ENCODE data around the gene PKP1. TPM values are rescaled to one million over a fixed set of nuclear protein-coding genes. Genes with fewer than 3 reads are reported as not detected.

The PKP1 gene
- total and polyA plus RNA-seq, 7 donors, result 0.32 to 6.7 (median 2.4) TPM

DNA sequence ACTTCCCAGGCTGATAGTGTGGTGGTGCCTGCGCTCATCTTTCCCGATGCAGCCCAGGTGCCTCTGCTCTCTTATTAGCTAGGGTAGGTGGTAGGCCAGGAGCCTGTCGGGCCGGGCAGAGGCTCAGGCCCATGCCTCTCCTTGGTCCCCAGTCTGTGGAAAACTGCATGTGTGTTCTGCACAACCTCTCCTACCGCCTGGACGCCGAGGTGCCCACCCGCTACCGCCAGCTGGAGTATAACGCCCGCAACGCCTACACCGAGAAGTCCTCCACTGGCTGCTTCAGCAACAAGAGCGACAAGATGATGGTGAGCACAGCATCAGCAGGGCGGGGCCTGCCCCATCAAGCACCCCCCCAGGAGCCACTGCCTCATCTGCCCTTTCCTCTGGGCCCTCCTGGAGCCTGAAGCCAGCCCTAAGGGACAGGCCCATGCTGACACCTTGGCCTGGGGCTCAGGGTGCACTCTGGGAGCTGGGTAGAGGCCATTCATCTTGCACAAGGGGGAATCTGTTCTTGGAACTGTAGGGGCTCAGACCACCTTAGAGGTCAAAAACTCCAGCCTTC, 38.6 kb downstream of the PKP1 start:
- no peaks in the 10 kb centered on the region for H3K27me3 ChIP-seq (ENCODE audit: insufficient read depth in 3 of 3, low read length in 2 of 3)
- DNase-seq, result no peak
- no peak for ATAC-seq
- H3K36me3 ChIP-seq (ENCODE audit: insufficient read depth in 1 of 2, low read depth in 1 of 2), result no peaks in the 10 kb centered on the region
- TF ChIP-seq, protein P1, sequence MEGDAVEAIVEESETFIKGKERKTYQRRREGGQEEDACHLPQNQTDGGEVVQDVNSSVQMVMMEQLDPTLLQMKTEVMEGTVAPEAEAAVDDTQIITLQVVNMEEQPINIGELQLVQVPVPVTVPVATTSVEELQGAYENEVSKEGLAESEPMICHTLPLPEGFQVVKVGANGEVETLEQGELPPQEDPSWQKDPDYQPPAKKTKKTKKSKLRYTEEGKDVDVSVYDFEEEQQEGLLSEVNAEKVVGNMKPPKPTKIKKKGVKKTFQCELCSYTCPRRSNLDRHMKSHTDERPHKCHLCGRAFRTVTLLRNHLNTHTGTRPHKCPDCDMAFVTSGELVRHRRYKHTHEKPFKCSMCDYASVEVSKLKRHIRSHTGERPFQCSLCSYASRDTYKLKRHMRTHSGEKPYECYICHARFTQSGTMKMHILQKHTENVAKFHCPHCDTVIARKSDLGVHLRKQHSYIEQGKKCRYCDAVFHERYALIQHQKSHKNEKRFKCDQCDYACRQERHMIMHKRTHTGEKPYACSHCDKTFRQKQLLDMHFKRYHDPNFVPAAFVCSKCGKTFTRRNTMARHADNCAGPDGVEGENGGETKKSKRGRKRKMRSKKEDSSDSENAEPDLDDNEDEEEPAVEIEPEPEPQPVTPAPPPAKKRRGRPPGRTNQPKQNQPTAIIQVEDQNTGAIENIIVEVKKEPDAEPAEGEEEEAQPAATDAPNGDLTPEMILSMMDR (IDR thresholded peaks at IDR 0.05), result no peak
- no peak overlapping the region for H3K4me3 ChIP-seq
- no peaks in the 10 kb centered on the region for H3K9me3 ChIP-seq
- intact Hi-C loops (cut with DNase I), result no loop called here
- 85 to 93% (median 90%) methylated on average over 15 of the region's 15 CpGs for WGBS, 3 donors
- no peaks in the 10 kb centered on the region for H3K4me1 ChIP-seq
- no peak overlapping the region for H3K27ac ChIP-seq

DNA sequence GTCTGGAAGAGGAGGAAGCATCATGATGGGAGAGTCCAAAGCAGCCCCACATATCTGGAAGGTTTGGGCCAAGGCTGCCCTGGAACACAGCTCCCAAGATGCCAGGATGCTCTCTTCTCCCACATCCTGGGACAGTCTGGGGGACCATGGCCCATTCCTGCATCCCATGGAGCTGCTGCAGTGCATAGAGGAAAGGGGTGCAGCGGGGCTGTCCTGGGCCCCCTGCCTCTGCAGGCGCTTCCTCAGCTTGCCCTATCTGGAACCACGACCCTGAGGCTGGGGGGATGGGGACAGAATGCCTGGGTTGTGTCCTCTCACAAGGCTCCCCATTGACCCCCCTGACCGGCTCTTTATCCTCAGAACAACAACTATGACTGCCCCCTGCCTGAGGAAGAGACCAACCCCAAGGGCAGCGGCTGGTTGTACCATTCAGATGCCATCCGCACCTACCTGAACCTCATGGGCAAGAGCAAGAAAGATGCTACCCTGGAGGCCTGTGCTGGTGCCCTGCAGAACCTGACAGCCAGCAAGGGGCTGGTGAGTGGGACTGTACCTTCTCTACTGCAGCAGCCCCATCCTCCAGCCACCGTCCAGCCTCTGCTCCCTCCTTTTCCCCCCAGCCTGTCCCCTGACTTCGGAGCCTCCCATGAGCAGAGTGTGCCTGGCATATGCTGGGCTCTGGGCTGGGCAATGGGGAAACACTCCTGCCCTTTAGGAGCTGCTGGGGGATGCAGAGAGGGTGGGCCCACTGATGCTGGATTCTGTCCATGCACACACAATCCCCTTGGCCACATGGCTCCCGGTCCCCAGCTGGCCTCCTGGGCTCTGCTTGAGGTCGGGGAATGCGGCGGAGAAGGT, 39.6 kb downstream of the PKP1 start:
- TF ChIP-seq, protein P1 (IDR thresholded peaks at IDR 0.05), result no peak
- ATAC-seq (no peak), DNase-seq (no peak)
- Histone ChIP-seq H3K27me3 (ENCODE audit: insufficient read depth in 3 of 3, low read length in 2 of 3) (no peaks in the 10 kb centered on the region), H3K36me3 (ENCODE audit: insufficient read depth in 1 of 2, low read depth in 1 of 2) (no peaks in the 10 kb centered on the region), H3K4me1 (no peaks in the 10 kb centered on the region), H3K9me3 (no peaks in the 10 kb centered on the region), H3K27ac (no peak overlapping the region), H3K4me3 (no peak overlapping the region)
- WGBS, 3 donors, result 92 to 93% (median 93%) methylated on average over 12 of the region's 12 CpGs
- intact Hi-C loops (cut with DNase I), result no loop called here

DNA sequence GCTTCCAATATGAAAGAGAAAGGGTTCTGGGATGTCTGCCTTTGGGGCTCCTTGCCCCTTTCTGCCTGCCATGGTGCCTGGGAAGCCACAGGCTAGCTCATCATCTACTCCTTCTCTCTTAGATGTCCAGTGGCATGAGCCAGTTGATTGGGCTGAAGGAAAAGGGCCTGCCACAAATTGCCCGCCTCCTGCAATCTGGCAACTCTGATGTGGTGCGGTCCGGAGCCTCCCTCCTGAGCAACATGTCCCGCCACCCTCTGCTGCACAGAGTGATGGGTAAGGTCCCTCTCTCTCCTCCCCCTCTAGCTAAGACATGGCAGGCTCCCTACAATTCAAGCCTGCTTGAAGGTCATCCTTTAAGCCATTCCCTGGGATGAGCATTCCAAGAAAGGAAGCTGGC, 41.0 kb downstream of the PKP1 start:
- Histone ChIP-seq H3K4me3 (no peak overlapping the region), H3K27ac (no peak overlapping the region), H3K36me3 (ENCODE audit: insufficient read depth in 1 of 2, low read depth in 1 of 2) (no peaks in the 10 kb centered on the region), H3K4me1 (peaks cover under 1% of the 10 kb centered on the region), H3K27me3 (ENCODE audit: insufficient read depth in 3 of 3, low read length in 2 of 3) (no peaks in the 10 kb centered on the region), H3K9me3 (no peaks in the 10 kb centered on the region)
- DNase-seq (no peak), ATAC-seq (no peak)
- intact Hi-C loops (cut with DNase I), result no loop called here
- TF ChIP-seq, protein P1 (IDR thresholded peaks at IDR 0.05), result no peak
- WGBS, 3 donors, result 95 to 100% (median 96%) methylated on average over 4 of the region's 4 CpGs

DNA sequence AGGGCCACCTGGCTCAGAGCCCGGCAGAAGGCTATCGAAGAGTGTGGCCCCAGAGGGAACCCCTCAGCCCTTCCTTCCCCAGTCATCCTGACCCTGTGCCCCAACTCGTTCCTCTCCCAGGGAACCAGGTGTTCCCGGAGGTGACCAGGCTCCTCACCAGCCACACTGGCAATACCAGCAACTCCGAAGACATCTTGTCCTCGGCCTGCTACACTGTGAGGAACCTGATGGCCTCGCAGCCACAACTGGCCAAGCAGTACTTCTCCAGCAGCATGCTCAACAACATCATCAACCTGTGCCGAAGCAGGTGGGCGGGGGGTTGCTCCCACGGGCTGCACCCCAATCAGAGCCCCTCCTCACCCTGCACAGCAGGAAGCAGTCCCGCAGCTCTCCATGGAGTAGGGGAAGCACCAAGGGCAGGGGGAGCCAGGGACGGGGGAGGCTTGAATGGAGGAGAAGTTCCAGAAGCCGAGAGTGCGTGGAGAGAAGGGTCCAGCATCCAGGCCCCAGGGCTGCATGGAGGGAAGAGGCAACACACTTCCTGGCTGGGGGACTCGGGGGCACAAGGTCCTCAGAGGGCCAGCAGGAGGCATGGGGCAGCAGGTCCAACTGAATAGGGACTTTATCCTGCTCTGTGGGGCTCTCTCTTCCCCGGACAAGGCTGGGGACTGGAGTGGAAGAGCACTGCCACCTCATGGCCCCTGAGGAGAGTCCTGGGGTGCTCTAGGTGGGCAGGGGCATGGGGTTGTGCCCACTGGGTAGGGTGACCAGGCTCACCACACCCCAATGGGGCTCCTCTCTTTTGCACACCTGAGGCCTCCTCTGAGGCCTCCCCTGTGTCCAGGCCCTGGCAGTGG, 41.7 kb downstream of the PKP1 start:
- TF ChIP-seq, protein P1 (IDR thresholded peaks at IDR 0.05), result no peak
- Histone ChIP-seq H3K9me3 (no peaks in the 10 kb centered on the region), H3K27ac (no peak overlapping the region), H3K4me3 (no peak overlapping the region), H3K4me1 (peaks cover 6% of the 10 kb centered on the region), H3K36me3 (ENCODE audit: insufficient read depth in 1 of 2, low read depth in 1 of 2) (no peaks in the 10 kb centered on the region), H3K27me3 (ENCODE audit: insufficient read depth in 3 of 3, low read length in 2 of 3) (no peaks in the 10 kb centered on the region)
- intact Hi-C loops (cut with DNase I), result no loop called here
- ATAC-seq, result no peak
- 79 to 84% (median 81%) methylated on average over 16 of the region's 16 CpGs for WGBS, 3 donors
- no peak for DNase-seq

Measured in psoas muscle (tissue), 8 donors.